ENCODE measurements around the gene DOK7. TPM values are rescaled to one million over a fixed set of nuclear protein-coding genes. Genes with fewer than 3 reads are reported as not detected.

Gene DOK7
- total RNA-seq, 1 donor from 2014 or later = not detected

Other genes with a start within 250 kb of the DOK7 start
- gene MSANTD1, start 214.1 kb upstream of the DOK7 start, total RNA-seq = 0.62 and 0.70 TPM in 2 replicates
- 3.3 and 3.7 TPM in 2 replicates for gene RGS12, start 170.3 kb upstream of the DOK7 start, total RNA-seq
- gene HGFAC, start 21.3 kb upstream of the DOK7 start, total RNA-seq = not detected in 2 replicates
- 76.1 and 81.6 TPM in 2 replicates for gene LRPAP1, start 69.1 kb downstream of the DOK7 start, total RNA-seq